HEK293 (cell line): Measurements from ENCODE around the gene PDPK1.
"Not testable (repeated sequence)": the region's sequence is repeated elsewhere in the genome, so short reads cannot be mapped to it uniquely, and the experiment has no call there.

Experiments used
- BCL11A ChIP-seq: fragments of 450-650 bp; formaldehyde crosslinking; IDR thresholded peaks from 2 replicates; pipeline ENCODE4 v1.5.1; 2016; ENCODE audit warnings: low read depth, missing biosample characterization, missing genetic modification characterization
- CTCF ChIP-seq: fragments of 450-650 bp; formaldehyde crosslinking; IDR thresholded peaks from 2 replicates; pipeline ENCODE4 v1.5.1; 2016; ENCODE audit warnings: missing biosample characterization, missing genetic modification characterization
- GFI1B ChIP-seq: fragments of 450-650 bp; formaldehyde crosslinking; IDR thresholded peaks from 2 replicates; pipeline ENCODE4 v1.5.1; 2016; ENCODE audit warnings: missing biosample characterization, missing genetic modification characterization

- not testable (repeated sequence) for TF ChIP-seq CTCF (tag by site-specific recombination); GFI1B (tag by site-specific recombination); BCL11A
Observed at GRCh38 chr16:2533142-2533755, 4.6 kb upstream of the PDPK1 start.
